ENCODE results near the gene MIGA1.

DNA sequence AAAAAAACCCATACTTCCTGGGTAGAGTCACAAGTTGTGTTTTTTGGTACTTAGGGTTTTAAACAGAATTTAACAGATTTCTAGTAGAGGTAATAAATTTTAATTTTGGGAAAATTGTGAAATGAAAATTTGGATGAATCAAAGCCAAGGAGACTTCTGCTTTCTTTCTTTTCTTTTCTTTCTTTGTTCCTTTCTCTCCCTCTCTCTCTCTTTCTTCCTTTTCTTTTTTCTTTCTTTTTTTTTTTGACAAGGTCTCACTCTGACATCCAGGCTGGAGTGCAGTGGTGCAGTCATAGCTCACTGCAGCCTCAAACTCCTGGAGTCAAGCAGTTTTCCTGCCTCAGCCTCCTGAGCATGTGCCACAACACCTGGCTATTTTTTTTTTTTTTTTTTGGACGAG lies 62.1 kb downstream of the MIGA1 start:
- TF ChIP-seq ZNF3 (CRISPR knock-in tag; IDR thresholded peaks at IDR 0.05) (no peak), ZNF24 (IDR thresholded peaks at IDR 0.05) (no peak), FOSL2 (CRISPR knock-in tag; IDR thresholded peaks at IDR 0.05) (no peak)
- TF ChIP-seq, protein P1, sequence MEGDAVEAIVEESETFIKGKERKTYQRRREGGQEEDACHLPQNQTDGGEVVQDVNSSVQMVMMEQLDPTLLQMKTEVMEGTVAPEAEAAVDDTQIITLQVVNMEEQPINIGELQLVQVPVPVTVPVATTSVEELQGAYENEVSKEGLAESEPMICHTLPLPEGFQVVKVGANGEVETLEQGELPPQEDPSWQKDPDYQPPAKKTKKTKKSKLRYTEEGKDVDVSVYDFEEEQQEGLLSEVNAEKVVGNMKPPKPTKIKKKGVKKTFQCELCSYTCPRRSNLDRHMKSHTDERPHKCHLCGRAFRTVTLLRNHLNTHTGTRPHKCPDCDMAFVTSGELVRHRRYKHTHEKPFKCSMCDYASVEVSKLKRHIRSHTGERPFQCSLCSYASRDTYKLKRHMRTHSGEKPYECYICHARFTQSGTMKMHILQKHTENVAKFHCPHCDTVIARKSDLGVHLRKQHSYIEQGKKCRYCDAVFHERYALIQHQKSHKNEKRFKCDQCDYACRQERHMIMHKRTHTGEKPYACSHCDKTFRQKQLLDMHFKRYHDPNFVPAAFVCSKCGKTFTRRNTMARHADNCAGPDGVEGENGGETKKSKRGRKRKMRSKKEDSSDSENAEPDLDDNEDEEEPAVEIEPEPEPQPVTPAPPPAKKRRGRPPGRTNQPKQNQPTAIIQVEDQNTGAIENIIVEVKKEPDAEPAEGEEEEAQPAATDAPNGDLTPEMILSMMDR (CRISPR knock-in tag; IDR thresholded peaks at IDR 0.05) = no peak

Measured in HepG2 (cell line).